Measurements from ENCODE around the gene HUNK.

Gene HUNK

DNA sequence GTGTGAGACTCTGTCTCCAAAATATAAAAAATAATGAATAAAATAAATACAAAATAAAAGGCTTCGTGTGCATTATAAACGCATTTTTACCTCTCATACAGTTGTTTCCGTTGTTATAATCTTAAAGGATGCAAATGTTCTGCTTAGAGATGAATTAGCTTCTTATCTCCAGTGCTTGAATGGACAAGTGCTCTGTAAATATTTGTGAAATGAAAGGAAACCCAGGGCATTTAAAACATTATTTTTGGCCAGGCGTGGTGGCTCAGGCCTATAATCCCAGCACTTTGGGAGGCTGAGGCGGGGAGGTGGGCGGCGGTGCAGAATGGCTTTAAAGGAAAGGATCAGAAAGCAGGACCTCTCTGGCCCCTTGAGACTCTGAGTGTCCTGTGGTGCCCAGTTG is 94.5 kb downstream of the HUNK start:
- no peak for DNase-seq

DNA sequence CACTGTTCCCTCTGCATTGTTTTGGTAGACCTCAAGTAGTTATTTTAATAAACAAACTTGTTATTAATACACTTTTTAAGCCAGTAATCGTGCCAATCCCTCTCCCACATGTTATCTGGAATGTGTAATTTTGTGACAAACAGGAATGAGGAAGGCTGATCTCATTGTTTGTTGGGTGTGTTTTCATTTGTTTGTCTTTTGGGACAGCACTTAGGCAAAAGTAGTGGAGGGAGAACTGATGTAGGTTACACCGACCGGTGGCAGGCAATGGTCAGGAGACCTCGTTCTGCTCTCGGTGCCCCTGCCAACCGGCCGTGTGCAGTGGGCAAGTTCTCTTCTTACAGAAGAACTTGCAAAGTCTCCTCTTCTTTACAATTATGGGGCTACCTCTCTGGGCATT is 99.8 kb downstream of the HUNK start:
- no peak for DNase-seq

DNA sequence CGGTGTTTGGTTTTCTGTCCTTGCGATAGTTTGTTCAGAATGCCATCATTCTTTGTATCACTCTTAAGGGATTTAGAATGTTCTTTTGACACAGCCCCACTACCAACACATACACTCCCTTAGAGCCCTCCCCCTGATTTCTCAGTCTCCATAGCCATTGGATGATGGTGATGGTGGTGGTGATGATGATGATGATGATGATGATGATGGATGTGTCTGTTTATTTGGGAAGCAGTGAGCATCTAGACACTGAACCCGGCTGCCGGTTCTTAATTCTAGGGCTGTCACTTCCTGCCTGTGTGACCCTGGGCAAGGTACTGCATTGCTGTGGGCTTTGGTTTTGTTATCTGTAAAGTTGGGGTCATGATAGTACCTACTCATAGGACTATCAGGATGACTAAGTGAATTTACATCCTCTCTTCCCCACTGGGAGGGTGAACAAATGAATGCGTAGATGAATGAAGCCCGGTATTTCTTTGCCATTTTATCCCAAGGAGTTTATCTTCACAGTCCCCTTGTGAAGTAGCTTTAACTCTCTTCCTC is 100.7 kb downstream of the HUNK start:
- no peak for DNase-seq

DNA sequence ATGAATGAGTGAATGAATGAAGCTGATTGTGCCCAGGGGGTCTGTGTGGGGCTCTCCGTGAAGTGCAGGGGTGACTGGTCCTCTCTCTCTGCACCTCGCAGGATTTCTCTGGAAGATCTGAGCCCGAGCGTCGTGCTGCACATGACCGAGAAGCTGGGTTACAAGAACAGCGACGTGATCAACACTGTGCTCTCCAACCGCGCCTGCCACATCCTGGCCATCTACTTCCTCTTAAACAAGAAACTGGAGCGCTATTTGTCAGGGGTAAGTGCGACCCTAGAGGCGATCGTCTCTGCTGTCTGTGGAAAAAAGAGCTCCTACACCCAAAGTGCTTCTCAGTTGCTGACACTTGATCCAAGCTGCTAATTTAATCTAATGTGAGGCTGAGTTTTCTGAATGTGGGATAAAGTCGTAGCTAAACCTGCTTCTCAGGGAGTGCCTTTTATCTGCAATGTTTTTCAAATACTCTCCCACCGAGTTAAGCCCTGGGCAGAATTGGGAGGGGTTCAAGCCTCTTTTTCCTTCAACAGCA is 101.7 kb downstream of the HUNK start:
- peak; percentile 23 for DNase-seq

DNA sequence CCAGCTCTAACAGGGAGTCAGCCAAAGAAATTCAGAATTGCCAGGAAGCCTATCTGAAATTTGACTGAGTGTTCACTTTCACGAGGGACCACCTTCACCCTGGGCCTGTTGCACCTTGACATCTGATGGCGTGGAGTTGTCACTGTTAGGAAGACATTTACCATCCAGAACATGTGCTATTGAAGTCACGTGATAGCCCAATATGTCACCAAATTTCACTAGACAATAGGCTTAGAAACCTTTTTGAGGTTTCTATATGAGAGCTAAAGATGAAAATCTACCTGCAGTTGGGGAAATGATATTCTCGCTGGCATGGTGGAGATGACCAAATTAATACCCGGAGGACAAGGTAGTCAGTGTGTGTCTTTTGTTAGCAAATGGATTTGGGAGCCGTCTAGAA is 102.7 kb downstream of the HUNK start:
- no peak for DNase-seq

DNA sequence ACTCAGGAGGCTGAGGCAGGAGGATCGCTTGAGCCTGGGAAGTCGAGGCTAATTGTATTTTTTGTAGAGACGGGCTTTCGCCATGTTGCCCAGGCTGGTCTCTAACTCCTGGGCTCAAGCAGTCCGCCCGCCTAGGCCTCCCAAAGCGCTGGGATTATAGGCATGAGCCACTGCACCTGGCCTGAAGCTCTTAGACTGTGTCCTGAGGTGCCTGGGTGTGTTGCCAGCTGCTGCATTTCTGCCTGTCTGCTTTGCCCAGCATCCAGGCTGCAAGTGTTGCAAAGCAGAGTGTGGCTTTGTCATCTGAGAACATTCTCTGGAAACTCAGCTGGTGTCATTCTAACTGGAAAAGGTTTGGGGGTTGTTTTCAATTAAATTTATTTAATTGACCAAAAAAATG is 105.0 kb downstream of the HUNK start:
- no peak for DNase-seq

DNA sequence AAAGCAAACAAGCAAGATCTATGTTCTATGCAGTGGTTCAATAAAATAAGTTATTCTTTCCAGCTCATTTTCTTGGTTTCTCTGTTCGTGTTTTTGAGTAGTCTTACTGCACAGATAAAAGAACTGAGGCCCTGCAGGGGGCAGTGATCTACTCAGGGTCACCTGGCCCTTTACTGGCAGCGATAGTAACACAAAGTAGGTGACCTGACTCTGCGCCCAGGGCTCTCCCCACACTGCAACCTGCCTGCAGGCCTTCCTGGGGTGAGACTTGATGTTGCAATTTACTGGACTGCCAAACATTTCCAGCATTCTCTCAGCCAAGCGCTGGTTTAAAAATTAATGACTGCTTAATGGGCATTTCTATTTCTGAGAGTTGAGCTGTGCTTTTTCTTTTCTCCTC is 110.3 kb downstream of the HUNK start:
- no peak for DNase-seq

DNA sequence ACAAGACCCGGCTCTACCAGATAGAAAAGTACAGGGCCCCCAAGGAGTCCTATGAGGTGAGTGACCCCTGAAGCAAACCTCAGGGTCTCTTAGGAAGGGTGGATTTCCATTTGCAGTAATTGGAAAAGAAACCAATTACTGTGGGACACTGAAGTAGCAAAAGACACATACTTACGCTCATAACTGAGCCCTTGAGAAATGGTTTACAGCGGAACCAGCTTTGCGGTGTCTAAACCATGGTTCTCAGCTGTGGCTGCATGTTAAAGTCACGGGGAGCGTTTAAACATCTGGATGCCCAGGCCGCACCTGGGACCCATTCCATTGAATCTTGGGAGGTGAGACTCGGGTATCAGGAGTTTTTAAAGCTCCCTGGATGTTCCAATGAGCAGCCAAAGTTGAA is 110.7 kb downstream of the HUNK start:
- DNase-seq, result no peak

DNA sequence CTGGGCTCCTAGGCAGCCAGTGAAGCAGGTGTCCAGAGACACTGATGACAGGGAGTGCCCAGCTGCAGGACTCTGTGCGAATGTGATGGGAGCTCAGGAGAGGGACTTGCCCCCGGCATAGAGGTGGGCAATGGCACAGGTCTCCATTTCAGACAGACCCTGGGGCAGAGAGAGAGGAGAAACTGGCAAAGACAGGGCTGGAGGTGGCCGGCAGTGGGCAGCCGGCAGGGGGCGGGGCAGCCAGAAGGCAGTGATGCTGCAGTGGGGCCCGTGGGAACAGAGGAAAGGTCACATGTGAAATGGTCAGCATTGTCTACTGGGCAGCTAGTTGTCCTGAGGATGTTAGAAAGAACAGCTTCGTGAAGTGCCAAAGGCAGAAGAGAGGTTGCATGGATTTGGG is 112.6 kb downstream of the HUNK start:
- DNase-seq, result no peak

DNA sequence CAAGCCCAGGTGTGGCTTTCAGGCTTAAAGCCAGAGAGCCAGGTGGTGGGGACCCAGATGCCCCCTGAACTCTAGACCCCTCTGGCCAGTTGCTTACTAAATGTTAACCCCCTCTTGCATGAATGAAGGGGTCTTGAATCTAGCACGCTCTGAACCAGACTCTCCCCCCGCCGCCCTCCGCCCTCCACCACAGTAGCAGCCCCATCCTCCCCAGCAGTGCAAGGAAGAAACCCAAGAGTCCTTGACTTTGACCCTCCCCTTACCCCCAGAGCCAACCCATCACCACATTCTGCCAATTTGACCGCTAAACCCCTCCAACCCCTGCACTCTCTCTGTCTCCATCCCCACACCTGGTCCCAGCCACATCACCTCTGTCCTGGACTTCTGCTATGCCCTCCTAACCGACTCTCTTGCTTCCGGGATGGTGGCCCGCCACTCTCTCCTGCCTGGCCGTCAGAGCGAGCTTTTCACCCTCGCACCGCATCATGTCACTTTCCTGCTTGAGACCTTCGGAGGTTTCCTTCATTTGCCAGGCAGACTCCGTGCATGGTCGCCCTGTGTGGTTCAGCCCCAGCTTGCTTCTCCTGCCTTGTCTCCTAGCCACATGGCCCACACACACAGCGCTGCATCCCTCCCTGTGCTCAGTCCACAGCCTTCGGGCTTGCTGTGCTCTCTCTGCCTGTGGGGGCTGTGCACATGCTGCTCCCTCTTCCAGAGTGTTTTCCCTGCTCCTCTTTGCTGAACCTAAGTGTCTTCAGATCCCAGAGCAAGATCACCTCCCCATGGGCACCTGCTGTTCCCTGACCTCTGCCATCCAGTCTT is 113.4 kb downstream of the HUNK start:
- DNase-seq, result no peak

DNA sequence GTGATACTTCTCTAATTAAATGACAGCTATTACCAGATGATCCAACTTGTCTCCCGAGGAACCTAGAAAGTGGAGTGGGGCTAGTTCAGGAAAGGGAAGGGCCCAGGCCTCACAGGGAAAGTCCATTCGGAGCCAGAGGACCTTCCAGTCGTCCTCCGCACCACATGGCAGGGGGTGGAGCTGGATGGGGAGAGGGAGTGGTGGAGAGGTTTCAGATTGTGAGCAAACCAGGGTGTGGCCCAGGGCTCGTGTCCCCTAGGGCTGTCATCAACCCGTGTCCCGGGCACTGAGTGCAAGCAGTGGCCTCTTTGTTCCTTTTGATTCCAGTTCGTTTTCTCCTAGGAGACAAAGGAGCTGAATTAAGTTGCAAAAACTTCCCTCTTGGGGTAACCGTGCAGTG is 114.9 kb downstream of the HUNK start:
- no peak for DNase-seq

DNA sequence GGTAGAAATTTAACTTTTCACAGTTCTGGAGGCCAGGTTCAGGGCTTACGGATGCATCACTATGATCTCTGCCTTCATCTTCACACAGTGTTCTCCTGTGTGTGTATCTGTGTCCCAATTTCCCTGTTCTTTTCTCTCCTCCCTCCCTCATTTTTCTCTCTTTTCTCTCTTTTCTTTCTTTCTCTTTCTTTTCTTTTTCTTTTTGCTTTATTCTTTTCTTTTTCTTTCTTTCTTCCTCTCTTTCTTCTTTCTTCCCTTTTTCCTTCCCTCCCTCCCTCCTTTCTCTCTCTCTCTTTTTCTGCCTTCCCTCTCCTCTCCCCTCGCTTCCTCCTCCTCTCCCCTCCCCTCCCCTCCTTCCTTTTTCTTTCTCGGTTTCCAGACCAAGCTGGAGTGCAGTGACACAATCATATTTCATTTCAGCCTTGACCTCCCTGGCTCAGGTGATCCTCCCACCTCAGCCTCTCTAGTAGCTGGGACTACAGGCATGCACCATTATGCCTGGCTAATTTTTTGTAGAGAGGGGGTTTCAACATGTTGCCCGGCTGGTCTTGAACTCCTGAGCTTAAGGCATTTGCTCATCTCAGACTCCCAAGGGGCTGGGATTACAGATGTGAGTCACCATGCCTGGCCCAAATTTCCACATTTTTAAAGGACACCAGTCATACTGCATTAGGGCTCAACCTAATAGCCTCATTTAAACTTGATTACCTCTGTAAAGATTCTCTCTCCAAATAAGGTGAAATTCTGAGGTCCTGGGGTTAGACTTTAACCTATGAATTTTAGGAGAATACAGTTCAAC is 115.9 kb downstream of the HUNK start:
- DNase-seq, result no peak

DNA sequence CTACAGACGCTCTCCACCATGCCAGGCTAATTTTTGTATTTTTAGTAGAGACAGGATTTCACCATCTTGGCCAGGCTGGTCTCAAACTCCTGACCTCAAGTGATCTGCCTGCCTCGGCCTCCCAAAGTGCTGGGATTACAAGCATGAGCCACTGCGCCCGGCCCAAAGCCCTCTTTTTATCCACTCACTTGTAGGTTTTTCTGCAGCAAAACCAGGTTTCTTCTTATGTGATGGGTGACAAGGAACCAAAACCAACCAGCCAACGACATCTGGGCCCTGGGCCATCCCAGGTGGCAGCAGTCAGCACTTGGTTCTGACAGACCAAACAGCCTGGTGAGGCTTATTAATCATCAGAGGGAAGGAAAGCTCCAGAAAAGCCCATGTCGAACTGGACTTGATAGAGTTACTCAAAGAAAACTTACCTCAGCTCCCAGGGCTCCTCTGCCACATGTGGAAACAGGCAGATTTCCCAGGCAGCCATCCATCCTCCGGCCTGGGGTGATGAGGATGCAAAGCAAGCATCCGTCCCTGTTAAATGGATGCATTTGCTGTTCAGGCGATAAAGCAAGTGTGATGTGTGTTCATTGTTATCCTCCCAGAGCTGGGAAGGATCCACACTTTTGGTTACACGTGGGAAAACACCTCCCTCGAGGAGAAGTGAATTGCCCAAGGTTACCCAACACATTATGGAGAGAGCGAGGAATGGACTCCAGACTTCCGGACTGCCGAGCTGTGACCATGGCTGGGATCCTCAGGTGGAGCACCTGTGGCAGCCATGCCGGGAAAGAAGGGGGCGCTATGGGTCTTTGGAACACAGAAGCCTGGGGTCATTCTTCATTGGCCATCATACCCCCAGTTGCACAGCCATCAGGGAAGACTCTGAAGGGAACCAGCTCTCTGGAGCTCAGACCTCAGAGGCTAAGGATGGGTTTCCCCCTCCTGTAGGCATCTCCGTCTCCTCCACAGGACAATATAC is 118.8 kb downstream of the HUNK start:
- no peak for DNase-seq

DNA sequence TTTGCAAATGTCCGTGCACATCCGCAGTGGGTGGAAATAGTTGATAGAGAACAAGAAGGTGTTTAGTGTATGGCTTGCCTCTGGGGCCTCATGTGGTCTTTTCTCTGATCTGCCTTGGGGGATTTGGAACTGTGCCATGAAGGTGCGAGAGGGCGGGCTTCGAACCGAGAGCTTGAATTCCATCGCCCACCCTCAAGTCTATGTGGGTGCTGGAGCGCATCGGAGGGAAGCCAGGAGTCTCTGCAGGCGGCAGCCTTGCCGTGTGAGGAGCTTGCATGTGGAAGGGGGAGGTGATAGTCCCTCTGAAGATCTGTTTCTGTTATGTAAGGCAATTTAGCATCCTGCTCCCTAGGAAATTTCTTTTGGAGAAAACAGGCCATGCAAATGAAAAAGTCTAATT is 119.6 kb downstream of the HUNK start:
- no peak for DNase-seq

DNA sequence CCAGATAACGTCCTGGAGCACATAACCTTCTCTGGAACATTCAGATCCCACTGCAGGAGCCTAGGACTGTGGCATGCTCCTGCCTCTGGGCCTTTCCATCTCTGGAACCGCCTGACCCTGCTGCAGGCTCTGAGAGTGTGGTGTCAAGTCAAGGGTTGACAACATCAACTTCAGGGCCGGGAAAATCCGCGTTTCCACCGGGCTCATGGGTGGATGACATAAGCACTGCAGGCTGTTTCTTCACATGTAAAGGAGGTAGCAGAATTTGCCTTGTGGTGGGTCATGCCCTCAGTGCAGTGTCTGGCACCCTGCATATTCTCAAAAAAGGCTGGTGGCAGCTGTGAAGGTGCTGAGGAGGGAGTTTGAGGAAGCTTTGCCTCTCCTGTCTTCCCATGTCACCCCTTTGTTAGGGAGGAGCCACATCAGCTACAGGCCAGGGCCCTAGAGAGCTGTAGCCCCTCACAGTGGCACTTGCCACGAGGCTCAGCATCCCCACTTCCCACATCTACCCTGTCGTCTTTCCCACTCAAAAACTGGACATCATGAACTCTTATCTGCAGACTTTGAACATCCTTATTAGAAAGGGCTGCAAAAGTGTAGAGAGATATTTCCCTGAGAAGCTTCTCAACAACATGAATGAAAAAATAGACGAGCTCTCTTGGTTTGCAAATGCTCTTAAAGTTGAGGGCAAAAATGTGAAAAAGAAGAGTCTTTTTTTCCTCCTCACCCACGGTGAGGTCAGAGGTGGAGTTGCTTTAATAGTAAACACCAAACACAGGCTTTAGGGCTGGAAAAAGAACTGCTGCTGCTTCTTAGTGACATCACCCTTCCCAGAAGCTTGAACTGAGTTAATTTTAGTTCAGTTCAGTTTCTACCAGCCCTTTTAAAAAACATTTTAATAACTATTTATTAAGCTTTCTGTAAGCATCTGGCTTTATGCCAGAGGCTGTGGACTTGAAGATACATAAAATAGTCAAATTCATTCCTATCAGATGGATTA is 121.3 kb downstream of the HUNK start:
- DNase-seq, result no peak

DNA sequence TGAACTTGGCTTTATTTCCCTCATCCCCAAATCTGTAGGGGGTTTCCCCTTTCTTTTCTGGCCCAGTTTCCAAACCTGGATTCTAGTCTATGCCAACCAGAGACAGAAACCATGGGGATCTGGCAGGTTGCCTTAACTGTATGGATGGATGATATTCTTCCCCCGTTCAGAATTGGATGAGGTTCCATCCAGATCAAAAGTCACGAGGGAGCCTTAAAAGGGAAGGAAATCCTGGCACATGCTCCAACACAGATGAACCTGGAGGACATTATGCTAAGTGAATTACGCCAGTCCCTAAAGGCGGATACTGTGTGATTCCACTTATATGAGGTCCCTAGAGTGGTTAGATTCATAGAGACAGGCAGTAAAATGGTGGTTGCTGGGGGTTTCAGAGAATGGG is 124.4 kb downstream of the HUNK start:
- no peak for DNase-seq

DNA sequence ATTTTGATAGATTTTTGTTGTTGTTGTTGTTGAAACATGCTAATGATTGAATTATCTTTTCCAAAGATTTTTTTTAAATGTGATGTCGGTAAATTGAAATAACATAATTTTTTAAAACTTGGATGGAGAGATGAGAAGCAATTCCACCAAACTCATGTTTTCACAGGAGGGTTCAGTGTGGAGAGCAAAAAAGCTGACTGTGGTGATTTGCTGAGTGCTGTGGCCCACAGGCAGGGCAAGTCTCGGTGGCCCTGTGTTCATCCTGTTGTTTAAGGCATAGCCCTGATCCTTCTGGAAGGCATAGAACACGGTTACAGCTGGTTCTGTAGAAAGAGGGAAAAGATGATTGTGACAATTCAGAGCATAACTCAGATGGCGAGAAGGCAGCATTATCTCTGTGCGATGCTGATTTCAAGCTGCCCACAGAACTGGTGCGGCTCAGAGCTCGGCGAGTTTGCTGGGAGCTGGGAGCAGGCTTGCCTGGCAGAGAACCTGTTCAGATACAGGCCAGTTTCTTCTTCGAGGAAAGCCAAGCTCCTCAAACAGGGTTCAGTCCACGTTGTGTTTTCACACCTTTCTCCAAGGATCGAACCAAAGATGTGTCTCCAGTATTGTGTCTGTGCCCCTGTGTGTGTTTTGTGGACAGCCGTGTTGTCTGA is 127.1 kb downstream of the HUNK start:
- no peak for DNase-seq

DNA sequence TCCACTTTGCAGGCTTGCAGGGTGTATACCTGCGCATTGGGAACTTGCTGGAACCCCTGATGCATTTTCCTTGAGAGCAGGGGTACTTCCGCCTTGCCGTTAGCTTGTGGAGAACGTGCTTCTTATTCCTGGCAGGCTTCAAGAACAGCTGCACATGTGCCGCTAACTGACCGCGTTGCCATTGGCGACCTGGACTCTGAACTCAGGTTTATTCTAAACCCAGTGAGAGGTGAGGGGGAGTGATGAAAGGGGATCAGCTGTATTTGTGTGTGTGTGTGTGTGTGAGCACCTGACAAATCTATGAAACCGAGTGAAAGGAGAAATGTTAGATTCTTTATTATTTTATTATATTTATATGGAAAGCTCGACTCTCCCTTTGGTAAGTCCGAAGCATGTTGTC is 128.6 kb downstream of the HUNK start:
- DNase-seq, result no peak

DNA sequence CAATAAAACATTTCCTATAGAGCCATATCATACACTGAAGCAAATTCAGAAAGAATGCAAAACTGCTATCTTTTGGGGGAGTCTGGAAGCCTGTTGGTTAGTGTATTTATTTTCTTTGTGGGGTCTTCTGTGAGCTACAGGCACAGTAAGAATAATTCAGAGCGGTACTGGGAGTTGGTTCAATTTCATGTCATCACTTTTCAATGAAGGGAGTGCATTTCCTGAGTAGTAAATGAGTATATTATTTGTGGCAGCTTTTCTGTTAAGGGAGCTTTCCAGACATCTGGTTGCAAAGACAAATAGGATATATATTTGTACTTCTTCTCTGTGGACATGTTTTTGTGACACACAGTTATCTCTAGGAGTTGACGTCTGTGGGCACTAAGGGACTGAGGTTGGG is 130.6 kb downstream of the HUNK start:
- DNase-seq, result no peak

DNA sequence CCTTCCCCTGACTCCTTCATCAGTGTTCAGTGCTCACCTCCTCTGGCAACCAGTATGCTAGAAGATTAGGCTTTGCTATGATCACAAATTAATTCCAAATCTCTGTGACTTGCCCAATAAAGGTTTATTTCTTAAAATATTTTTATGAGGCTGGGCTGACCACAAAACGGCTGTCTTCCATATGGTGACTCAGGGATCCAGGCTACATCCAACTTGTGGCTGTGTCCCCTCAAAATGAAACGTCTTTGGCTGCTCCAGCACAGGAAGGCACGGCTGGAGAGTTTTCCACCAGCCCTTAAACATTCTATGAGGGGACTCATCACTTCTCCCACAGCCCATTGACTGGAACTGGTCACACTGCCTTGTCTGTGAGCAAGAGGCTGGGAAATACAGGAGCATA is 131.5 kb downstream of the HUNK start:
- DNase-seq, result no peak

DNA sequence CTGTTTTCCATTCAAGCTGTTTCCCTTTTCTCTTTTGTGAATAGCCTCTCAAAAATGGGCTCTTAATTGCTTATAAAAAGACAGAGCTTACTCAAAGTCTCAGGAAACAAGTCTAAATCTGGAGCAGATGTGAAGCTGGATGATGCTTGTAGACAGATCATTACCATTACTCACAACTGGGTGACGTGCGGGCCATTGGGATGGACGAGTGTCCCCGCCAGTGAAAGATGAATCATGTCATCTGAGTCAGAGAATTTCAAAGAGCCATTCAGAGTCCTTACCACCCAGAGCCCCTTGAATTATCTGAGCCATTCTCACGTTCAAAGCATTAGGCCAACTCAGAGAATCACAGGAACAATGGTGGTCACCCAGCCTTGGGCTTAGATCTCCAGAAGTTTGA is 134.6 kb downstream of the HUNK start:
- DNase-seq, result no peak

All from activated CD8-positive, alpha-beta memory T cell treated with anti-CD3 and anti-CD28 coated beads, Interleukin-2, amount 50 U/mL, for 4 hours (primary cell).